GM18870 (cell line): ENCODE measurements around the gene ASCL1.

Experiments used
- ATAC-seq: cut with Tn5 transposase; IDR thresholded peaks from one replicate; pipeline ENCODE4 v1.9.1; 2021; ENCODE audit warnings: moderate library complexity; ENCODE audit not compliant: unreplicated experiment

ASCL1 gene

DNA sequence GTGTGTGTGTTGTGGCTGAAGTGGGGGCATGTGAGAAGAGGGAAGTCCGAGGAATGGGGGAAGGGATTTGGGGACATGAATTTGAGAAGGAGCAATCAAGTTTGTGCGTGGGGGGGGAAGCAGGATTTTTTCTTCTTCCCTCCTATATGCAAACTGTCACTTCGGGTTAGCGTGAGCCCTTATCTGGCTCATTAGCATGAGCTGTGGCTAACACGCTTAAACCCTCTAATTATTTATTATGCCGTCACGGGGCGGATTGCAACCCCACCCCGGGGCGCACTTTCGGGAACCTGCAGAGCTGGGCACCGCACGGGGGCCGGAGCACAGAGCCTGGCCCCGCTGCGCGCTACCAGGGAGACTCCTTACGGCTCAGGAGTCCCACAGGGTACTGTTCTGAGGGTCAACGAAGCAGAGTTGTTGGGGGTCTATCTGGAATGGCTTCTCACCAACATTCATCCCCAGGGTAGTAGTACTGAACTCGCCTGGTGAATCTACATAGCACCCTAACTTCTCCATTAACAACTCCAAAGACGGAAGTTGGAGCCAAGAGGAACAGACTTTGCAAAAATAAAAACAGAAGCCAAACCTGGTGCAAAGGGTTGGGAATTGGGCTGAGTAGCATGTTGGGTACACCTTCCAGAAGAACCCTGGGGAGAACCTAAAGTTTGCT is 6.4 kb upstream of the ASCL1 start:
- no peak for ATAC-seq

DNA sequence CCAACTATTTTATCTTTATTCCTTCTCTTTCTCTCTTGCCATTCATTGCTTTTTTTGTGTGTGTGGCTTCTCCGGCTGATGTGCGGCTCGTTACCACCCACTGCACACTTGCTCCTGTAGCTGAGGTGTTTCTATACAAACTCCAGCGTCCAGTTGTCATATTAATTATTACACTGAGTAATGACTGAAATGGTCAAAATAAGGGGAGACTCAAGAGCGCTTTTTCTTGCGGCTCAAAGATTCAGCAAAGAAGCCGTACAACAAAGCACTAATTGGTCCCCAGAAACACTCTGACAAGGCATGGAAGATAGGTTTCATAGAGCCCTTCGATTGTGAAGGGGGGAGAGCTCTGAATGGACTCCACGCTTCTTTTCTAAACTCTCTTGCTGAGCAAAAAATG is 5.6 kb upstream of the ASCL1 start:
- ATAC-seq: no peak

DNA sequence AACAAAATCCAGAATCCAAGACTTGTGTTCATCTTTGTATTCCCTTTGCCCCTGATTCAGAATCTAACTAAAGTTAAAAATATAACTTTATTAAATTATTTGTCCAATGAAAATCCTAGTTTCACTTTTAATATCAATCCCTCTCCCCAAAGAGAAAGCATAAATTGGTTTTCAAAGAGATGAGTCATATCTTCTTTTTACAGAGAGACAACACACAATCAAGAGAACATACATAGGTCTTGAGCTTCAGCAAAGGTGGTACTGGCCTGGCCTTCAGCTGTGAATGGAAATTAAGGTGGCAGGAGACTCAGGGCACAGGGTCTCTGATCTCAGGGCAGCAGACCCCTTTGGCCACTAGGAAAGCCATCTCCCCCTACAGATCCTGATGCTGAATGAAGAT is 4.3 kb upstream of the ASCL1 start:
- no peak for ATAC-seq

DNA sequence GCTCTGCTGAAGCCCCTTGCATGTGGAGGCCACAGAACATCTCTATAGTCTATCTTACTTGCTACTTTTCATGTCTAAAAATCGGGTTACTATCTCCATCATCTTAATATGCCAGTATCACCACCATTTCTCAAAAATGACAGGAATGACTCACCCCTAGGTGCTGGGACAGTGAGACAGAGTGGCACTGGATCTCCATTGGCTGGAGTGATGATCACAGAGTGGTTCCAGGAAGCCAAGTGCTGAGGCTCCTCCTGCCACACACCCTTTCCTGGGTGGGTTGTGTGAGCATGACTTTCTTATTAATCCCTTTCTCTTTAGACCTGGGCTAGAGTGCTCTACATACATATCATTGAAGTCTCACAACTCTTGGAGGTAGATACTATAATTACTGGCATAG is 3.3 kb upstream of the ASCL1 start:
- no peak for ATAC-seq

DNA sequence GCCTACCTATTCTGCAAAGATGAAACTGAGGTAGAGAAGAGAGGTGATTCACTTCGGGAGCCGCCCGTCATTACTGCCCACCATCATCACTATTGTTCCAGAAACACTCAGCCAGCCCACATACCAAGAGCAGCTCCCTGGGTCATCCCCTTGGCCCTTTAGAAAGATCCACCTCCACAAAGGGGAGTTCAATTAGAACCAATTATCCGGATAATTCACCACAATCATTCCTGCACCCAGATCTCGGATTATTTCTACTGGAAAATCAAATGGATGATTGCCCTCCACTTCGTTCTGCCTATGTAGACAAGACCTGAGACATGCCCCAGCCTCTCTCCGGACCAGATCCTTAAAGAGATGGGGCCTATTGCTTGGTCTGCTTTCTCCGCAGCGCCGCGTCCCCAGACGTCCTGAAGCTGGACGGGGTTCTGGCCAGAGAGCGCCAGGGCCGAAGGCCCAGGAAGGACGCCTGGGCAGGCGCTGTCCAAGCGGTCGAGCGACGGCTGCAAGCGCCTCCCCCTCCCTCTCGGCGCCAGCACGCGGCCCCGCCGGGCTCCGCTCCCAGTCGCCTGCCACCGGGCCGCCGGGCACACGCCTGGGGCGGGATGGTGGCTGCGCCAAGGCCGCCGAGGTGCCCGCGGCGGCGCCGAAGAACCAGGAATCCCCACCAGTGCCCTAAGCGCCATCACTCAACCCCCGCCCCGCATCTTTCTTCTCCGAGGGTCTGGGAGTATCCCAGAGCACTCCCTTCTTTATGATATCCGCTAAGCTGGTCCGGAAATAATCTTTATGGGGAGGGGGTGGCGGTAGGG is 1.3 kb upstream of the ASCL1 start:
- no peak for ATAC-seq

DNA sequence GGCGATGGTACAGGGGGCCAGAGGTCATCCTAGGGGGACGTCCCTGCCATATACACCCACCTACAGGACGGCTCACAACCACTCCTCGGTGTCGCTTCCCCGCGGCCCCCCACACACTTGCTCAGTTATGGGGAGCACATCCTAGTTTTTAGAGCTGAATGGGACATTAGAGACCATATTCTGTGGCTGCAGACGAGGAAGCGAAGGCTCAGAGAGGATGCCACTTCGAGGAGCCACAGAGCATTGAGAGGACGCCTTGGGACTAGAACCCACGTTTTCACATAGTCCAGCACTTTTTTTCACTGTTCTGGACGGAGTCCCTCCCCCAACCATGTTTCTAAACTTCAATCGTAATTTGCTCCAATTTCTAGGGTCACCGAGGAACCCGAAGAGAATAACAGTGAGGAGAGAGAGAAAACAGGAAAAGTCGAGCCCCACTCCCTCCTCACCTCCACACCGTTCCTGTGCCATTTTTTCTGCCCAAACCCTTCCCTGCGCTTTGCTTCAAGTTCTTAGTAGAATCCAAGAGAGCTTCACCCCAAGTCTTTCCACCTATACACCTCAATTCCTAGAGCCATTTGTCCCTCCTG is 641 bp upstream of the ASCL1 start:
- no peak for ATAC-seq

DNA sequence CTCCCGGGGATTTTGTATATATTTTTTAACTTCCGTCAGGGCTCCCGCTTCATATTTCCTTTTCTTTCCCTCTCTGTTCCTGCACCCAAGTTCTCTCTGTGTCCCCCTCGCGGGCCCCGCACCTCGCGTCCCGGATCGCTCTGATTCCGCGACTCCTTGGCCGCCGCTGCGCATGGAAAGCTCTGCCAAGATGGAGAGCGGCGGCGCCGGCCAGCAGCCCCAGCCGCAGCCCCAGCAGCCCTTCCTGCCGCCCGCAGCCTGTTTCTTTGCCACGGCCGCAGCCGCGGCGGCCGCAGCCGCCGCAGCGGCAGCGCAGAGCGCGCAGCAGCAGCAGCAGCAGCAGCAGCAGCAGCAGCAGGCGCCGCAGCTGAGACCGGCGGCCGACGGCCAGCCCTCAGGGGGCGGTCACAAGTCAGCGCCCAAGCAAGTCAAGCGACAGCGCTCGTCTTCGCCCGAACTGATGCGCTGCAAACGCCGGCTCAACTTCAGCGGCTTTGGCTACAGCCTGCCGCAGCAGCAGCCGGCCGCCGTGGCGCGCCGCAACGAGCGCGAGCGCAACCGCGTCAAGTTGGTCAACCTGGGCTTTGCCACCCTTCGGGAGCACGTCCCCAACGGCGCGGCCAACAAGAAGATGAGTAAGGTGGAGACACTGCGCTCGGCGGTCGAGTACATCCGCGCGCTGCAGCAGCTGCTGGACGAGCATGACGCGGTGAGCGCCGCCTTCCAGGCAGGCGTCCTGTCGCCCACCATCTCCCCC is 777 bp downstream of the ASCL1 start:
- ATAC-seq: no peak

DNA sequence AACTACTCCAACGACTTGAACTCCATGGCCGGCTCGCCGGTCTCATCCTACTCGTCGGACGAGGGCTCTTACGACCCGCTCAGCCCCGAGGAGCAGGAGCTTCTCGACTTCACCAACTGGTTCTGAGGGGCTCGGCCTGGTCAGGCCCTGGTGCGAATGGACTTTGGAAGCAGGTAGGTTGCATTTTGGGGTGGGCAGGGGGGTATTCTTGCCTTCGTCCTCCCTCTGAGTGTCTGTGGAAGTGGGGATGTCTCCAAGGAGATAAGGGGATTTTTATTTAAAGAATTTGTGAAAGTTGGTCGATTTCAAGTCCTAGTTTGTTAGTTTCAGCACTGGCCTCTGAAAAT is 1.3 kb downstream of the ASCL1 start:
- no peak for ATAC-seq

DNA sequence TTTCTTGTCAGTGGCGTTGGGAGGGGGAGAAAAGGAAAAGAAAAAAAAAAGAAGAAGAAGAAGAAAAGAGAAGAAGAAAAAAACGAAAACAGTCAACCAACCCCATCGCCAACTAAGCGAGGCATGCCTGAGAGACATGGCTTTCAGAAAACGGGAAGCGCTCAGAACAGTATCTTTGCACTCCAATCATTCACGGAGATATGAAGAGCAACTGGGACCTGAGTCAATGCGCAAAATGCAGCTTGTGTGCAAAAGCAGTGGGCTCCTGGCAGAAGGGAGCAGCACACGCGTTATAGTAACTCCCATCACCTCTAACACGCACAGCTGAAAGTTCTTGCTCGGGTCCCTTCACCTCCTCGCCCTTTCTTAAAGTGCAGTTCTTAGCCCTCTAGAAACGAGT is 1.9 kb downstream of the ASCL1 start:
- ATAC-seq: no peak

DNA sequence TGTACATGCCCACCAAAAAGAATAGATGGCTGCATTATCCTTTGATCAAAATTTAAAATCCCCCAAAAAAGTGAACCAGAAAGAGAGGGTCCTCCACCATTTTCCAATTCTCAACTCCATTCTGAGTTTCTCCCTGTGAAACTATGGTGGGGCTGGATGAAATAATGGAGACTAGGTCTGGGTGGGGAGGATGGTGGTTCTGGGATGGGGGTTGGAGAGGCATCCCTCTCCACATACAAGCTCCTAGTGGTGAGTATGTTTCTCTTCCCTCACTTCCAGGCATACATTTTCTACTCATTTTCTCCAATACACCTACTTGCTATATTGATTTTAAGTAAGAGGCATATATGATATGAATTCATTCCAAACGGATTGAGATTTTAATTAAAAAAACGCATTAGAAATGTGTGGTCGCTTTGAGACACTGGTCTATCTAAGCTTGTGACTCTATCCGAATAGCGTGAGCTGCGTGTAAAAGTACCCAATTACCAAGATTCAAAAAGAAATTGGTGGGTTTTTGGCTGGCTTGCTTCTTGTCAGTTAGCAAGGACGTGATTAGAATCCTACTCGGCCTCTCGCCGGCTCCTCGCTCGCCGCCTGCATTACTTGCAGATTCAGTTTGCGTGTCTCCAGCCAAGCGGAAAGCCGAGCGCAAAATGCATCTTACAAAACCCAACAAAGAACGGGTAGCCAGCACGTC is 3.4 kb downstream of the ASCL1 start:
- ATAC-seq: no peak

DNA sequence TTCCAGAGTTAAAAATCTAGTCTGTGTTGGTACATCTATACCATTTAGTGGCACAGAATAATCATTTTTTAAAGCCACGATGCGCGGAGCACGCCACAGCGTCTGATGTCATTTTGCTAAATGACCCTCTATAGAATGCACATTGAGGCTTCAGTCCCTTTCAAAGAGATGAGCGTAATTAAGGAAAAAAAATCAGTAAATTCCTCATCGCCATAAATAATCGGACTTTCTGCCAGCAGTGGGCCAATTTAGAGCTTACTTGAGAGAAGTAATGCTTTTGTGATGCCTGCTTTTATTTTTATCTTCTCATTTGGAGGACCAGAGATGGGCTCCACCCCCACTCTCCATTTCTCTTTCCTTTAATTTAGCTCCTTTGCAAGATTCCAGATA is 4.0 kb downstream of the ASCL1 start:
- no peak for ATAC-seq

DNA sequence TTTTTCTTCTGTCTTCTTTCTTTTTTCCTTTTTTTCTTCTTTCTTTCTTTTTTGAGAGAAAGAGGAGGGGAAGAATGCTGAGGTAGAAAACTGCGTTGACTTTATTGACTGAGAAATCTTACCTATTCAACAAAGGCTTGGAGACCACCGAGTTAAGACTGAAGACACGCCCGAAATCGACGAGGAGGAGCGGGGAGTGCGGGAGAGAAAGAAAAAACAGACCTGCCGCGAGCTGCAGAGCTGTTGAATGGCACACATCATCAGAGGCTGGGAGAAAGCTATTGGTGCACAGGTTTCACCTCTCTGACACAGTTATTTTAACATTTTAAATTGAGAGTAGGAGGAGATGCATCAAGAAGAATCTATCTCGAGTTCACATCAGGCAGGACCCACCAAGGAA is 5.1 kb downstream of the ASCL1 start:
- ATAC-seq: no peak

DNA sequence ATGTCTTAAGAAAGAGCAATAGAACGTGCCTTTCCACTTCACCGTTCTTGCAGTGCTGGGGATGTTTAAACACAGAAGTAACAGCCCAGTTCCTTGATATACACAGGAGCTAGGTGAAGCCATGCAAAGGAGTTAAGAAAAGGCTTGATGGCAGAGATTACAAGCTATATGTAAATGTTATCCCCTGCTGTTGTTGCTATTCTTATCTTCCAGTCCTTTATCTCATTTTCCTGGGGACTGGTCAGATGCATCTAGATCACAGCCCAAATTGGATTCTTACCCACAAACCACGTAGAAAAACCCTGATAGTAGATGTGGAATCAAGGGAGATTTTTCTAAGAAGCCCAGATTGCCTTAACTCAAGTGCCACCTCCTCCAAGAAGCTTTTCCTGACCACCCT is 5.5 kb downstream of the ASCL1 start:
- no peak for ATAC-seq

DNA sequence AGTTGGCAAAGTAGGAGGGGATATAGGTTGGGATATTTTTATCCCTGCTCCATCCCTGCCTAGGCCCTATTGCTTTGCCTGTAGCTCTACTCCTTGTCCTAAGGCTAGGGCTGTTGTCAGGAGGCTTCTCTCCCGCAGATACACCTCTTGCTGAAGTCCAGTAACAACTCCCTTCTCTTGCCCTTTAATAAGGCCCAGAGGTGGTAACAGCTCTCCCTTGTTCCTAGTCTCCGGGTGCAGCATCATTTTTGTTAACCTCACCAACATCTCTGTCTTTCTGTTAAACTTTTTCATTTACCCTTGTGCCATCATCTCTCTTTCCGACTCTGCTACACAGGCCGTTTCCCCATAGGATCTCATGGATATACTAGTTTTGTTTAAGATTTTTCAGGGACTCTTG is 6.3 kb downstream of the ASCL1 start:
- ATAC-seq: no peak

DNA sequence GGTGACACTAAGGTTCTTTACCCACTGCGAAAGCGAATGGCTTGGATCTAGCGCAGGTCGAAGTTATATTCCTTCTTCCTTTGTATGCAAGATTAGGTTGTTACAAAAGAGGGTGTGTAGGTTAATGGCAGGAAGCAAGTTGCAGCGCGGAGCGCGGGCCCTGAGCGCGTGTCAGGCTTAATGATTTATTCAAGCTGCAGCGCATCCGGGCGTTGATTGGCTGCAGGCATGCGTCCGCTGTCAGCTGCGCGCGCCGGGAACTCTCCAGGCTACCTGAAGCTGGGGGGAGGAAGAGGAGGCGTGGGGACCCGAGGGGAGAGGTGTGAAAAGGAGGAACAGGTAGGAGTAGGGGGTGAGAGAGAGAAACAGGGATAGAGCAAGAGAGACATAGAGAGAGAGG is 7.4 kb downstream of the ASCL1 start:
- ATAC-seq: no peak

DNA sequence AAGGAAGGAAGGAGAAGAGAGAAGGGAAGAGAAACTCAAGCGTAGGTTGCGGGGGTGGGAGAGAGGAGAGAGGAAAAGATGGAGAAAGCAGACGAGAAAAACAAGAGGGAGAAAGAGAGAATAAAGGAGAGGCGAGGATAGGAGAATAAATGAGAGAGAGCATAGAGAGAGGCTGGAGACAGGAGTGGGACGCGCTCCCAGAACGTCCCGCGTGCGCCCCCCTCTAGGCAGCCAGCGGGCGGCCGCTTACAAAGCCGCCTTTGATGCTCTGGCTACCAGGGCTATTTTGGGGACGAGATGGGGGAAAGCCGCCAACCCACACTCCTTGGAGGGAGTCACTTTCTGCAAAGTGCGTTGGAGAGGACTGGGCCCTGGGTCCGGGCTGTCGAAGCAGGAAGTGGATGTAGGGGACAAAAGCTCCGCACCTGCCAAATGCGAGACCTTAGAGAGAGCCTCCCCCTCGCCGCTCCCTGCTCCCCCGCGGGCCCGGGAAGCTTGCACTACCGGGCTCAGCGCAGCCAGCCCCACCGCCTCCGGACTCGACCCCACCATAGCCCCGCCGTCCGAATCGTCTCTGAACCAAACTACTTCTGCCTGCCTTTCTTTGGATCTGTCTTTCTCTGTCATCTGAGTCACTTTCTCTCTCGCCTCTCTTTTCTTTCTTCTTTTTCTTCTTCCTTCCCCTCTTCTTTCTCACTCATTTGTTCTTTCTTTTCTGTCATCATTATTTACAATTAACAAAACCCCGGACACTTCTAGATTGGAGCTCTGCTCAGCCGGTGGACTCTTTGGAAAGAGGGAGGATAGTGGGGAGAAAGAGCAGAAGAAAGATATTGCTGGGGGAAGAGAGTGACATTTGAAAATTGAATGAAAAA is 8.0 kb downstream of the ASCL1 start:
- ATAC-seq: no peak

DNA sequence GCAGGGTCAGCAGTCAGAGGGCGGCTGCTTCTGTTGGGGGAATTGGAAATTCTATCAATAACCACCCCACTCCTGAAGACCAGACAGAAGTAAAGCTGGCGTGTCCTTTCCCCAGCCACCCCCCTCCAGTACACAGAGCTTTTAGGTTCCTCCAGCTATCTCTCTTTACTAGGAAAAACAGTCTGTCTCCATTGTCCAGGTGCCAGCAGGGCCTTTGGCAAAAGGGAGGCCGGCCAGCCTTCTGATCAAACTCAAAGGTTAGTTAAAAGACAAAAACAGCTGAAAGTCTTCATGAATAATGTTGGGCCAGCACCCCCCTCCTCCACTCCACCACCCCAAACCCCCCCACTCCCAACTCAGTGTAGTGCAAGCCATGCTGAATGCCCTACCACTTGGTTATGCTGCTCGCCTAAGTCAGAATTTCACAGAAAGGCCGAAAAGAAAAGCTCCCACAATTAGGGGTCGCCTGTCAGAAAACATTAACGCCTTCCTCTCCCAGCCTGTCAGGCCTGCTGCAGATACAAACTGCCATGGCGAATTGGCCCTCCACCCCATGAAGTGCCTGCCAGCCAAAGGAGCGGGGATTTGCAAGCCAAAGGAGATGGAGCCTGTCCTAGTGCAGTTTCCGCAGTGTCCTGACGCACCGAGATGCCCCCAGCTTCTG is 8.9 kb downstream of the ASCL1 start:
- no peak for ATAC-seq

DNA sequence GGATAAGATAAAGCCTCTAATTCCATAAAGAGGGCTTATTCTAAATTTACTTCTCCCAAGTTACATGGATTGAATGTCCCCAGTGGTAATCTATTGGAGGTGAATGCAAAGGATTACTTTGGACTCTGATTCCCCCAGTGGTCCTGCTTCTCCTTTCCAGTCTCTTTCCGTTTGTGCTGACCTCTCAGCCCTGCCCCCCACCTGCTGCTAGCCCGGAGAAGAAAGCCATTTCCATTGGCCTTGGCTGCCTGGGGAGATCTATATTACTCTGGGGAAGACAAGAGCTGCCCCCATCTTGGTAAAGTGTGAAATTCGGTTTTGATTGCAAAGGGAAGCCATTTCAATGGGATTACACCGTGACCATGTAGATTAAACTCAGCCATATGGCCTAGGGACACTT is 13.3 kb downstream of the ASCL1 start:
- ATAC-seq: no peak

DNA sequence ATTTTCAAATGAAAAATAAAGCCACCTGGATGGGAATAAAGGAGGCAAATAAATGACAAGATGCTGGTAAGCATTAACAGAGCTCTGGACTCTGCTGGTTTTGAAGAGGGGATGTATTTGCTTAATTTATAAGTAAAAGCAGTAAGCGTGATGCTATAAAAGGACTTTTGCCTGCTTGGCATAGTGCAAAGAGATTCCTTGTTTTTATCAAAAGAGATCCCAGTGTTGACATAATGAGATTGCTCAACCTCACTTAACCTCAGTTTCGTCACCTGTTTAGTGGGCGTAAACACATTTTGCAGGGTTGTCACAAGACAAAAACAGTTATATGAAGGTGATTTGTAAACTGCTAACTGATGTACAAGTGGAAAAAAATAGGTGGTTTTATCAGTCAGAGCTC is 13.8 kb downstream of the ASCL1 start:
- ATAC-seq: no peak

DNA sequence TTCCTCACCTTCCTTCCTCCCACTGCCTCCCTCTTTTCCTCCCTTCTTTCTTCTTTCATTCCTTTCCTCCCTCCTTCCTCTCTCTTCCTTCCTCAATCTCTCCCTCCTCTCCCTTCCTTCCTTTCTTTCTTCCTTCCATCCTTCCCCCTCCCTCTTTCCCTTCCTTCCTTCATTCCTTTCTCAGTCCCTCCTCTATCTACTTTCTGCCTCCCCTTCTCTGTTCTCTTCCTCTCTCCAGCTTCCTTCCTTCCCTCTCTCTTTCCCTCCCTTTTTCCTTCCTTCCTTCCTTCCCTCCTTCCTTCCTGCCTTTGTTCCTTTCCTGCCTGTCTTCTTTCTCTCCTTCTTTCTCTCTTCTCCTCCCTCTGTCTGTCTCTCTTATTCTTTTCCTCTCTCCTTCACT is 16.1 kb downstream of the ASCL1 start:
- ATAC-seq: no peak
